Skin of body (tissue), 2 donors: ENCODE measurements around the gene PRLR. TPM values are rescaled to one million over a fixed set of nuclear protein-coding genes. Genes with fewer than 3 reads are reported as not detected.

Experiments used
- DNase-seq: peaks from one replicate; lab custom pipeline; 2025; lab: John Stamatoyannopoulos, UW
- total RNA-seq: library from RNA; depleted of rRNA; stranded (reverse); fragments of >200 nt; gene quantifications from one replicate; pipeline ENCODE4 v1.2.3, GENCODE V29; 2014

The PRLR gene
- total RNA-seq, 1 donor from 2014 or later = 3.6 TPM

- DNase-seq = peak; percentile 36
These were observed 68.5 kb downstream of the PRLR start for GRCh38 chr5:35161652-35162273.

DNA sequence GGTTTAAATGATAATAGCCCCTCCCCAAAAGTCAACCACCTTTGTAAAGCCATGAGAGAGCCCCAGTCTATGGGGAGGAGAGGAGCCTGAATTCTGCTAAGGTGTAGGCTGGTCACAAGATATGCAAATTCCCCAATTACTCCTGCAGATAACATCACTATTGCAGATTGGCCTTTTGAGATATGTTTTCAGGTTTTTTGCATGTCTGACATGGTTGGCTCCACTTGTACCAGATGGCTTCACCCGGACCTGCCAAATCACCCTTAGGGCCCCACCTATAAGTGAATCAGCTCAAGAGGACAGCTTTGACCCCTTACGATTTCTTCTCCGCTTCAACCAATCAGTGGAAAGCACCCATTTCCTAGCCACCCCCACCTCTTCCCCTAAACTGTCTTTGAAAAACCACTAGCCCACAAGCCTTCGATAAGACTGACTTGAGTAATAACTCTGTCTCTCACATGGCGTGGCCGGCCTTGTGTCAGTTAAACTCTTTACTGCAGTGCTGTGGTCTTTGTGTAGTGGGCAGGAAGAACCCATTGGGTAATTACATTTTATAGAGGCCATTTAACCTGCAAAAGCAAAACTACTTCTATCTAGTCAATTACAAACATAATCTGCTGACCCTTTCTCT, 69.7 kb downstream of the PRLR start:
- no peak for DNase-seq

DNA sequence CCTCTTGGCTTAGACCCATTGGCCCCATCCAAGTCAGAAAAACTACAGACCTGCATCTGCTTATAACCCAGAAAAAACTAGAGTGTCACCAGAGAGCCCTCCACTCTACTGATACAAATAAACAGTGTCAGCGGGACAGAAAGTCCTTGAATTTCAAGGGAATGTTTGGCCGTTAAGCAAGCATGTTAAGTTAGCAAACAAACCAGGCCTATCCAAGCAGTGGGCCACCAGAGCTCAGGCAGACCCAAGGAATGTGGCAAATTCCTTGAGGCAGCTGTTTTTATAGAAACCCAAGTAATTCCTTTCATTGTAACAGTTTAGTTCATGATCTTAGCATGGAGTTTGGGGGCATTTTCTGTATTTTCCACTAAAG, 70.9 kb downstream of the PRLR start:
- no peak for DNase-seq

DNA sequence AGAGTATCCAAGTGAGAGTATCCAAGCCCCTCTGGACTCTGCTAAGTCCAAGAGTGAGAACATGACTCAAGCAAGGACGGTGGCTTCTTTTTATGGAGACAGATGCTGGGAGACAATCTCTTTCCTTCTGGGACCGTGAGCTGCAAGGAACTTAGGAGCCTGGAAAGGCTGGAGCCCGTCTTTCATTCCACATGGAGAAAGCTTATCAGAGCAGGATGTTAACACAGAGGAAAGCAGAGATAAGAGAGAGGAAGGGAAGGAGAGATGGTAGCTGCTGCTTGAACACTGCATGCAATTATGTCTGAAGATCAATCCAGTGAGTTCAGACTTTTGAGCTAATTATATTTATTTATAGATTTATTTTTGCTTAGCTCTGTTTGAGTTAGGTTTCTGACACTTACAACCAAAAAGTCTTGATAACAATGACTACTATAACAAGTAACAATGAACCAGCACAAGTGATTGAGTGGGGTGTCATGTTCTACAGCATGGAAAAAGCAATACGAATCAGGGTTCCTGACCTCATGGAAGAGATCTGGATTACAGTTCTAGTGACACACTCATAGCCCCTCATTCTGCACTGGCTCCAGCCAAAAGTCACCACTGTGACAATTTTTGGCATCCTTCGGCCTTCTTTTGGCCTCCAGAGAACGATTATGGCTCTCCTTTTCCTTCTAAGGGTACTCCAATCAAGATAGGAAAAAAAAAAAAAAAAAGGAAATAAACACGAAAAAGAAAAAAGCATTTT, 71.5 kb downstream of the PRLR start:
- no peak for DNase-seq

DNA sequence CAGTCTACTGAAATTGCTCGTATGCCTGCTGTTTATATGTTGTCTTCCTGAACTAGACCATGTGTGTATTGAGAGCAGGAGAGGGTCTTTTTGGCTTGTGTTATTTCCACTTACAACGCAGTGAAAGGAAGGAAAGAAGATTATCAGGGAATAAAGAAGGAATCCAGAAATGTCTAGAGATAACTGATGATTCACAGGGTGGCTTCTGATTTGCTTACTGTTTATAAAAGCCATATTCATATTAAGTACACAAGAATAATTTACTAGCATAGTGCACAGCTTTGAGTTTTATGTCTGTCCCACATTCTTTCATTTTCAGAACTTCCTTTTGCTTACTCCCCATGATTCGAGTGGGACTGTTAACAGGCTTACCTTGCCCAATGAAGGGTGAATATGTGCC, 72.1 kb downstream of the PRLR start:
- DNase-seq = no peak

- DNase-seq = no peak
These were observed 76.8 kb downstream of the PRLR start for GRCh38 chr5:35153375-35153932.

DNA sequence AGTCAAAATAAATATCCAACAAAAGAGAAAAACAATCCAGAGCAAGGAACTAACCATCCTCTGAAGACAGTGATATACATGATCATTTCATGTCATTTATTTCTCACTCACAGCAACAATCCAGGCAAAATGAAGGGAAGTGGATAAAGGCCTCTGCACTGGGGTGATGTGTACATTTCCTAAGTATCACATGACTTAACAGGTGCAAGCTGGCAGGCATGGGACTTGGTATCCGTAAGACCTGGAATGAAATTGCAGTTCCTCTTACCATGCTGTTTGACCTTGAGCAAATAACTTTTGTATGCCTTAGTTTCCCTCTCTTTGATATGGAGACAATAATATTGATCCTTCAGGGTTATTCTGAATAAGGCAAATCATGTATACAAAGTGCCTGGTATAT, 77.6 kb downstream of the PRLR start:
- no peak for DNase-seq

GRCh38 chr5:35151146-35151920, 79.0 kb downstream of the PRLR start:
- peak; percentile 55 for DNase-seq

DNA sequence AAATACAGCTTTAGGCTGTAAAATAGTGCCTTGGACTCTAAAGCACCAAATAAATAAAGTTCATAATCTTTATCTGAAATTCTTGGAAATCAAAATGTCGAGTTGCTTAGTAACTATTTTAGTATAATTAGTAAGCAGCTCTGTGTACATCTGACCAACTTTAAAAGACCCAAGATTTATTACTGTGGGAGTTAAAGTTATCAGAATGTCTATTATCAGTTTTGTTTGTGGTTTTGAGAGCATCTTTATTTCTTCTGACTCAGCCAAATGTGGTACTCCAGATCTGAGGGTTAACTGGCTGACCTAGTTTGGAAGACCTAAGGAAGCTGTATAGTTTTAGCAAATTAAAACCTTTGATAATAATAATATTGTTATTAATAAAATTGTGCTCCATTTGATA, 81.2 kb downstream of the PRLR start:
- DNase-seq = no peak

DNA sequence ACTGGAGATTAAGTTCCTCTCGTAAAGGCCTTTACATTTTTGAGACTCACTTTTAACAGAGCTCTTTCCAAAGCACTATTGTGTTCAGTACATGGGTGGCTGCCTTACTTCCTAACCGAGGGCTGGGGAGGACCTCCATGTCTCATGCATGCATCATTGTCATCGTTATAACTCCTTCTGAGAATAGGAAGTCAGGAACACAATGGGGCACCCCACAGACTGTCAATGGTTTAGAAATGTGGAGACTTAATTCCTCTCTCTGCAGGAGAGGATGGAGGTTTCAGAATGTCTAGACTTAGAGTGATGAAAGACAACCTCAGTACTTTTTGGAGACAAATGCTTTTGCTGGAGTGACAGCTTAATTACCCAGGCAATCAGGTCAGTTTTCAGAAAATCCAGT, 83.9 kb downstream of the PRLR start:
- no peak for DNase-seq

- no peak for DNase-seq
These were observed 84.5 kb downstream of the PRLR start for GRCh38 chr5:35145691-35146317.

DNA sequence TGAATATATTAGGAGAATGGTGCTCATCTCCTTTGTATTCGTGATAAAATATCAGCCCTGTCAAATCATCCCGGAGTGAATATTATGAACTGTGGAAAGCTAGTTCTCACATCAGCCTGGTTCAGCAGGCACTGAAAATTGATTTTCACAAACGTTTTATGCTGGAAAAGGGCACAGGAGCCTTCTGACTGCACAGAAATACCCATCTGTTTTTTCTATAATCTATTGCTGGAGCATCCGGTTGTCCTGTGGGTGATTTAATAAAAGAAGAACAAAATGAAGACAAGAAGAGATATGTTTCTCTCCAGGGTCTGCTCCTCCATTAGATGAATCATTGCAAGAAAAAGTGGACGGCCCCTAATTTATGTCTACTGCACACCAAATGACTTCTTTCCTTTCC, 85.3 kb downstream of the PRLR start:
- no peak for DNase-seq

DNA sequence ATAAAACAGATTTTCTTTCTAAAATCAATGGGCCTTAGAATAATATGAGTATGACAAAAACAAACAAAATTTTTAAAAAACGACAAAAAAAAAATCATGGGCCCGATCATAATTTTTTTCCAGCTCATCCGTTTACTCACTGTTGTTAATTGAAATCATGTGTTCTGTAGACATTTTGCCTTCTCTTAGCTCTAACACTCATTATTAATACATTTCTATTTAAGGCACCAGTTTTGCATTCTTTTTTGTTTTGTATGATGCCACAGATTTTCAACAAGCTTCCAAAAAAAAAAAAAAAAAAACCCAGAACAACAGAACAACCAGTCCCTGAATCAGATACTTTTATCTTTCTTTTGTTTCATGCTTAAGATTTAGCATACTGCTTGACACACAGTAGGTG, 86.4 kb downstream of the PRLR start:
- peak; percentile 25 for DNase-seq

DNA sequence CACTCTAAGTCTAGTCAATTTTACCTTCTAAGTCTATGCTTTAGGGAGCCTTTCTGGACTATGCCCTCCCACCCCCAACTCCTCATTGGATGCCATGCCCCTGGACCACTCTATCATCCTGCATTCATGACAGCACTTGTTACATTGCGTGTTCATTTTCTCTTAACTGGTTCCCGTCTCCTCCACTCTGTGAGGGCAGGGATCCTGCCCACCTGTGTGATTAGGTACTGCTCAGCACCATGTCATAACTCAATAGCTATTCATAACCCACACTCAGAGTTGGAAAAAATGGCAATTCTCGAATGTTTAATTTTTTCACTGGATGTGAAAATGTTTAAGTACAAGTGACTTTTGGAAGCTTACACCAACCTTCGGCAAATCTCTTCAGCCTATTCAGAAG, 88.5 kb downstream of the PRLR start:
- DNase-seq = no peak

- DNase-seq = peak; percentile 2
These were observed 92.1 kb downstream of the PRLR start for GRCh38 chr5:35138232-35138631.

DNA sequence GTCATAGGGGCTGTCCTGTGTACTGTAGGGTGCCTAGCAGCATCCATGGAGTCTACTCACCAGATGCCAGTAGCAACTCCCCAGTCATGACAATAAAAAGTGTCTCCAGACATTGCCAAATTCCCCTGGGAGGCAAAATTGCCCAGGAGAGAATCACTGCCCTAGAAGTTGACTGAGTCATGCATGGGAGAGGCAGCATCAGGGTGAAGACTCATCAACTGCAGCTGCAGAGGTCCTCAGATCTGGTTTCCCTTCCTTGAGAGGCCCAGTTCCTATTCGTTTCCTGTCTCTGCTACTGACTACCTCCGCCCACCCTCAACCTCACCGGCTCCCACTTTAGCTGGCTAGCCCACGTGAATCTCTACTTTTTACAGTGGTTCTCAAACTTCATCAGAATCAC, 93.9 kb downstream of the PRLR start:
- DNase-seq = no peak

DNA sequence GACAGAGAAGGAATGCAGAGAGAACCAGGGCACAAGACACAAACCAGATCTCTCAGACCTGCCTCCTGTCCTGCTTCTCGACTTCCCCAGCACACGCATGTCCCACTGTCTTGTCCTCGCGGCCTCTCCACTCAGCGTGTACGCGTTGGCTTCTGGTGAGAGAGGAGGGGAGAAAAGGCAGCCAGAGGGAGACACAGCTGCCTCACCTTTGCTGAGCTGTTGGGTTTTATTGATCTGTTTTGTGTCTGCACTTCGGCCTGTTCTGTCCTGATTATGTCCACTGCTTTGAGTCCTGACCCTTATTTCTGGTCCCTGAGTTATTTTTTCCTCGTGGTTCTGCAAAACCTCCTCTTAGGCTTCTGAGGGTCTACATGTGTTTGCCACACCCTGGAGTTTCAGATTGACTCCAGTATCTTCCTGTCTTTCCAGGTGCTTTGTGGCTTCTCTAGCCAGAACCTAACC, 95.0 kb downstream of the PRLR start:
- no peak for DNase-seq

GRCh38 chr5:35134278-35135030, 95.8 kb downstream of the PRLR start:
- DNase-seq = no peak

DNA sequence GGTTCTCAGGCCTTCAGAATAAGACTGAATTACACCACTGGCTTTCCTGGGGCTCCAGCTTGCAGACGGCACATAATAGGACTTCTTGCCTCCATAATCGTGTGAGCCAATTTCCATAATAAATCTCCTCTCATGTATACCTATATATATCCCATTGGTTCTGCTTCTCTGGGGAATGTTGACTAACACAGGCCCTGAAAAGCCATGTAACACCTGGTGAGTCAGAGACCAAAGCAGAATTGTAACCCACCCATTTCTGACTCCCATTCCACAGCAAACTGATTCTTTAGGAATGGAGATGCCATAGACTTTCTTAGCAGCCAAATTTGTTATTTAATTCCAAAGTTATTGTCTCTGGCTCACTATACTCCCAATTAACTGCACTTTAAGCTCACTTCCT, 97.1 kb downstream of the PRLR start:
- no peak for DNase-seq

DNA sequence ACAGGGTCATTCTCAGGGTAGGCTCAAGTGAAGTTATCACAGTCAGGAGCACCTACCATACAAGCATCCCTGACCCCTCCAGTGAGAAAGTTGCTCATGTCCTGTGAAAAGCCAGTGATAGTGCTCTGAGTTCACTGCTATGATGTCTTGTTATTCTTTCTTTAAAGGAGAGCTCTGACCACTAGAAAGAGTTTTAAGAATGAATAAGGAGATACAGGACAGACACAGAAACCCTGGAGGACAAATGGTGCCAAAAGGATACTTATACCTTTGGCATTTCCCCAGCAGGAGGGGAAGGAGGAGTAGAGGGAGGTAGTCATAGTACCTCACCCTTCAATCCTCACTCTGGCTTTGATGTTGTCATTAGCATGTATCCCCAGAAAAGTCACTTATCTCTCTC, 98.6 kb downstream of the PRLR start:
- DNase-seq = no peak
